Stimulated activated CD8-positive, alpha-beta memory T cell treated with anti-CD3 and anti-CD28 coated beads, Interleukin-15, amount 100 ng/mL, for 24 hours (primary cell): Measurements from ENCODE around the gene TTPAL.
A peak's percentile ranks its signal among the peaks of the same experiment; 100 is the strongest.

ENCODE experiments used
- DNase-seq: peaks from one replicate; pipeline ENCODE4 v3.0.0-alpha.2; 2020; ENCODE audit warnings: low read depth

Gene TTPAL, protein sequence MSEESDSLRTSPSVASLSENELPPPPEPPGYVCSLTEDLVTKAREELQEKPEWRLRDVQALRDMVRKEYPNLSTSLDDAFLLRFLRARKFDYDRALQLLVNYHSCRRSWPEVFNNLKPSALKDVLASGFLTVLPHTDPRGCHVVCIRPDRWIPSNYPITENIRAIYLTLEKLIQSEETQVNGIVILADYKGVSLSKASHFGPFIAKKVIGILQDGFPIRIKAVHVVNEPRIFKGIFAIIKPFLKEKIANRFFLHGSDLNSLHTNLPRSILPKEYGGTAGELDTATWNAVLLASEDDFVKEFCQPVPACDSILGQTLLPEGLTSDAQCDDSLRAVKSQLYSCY

DNA sequence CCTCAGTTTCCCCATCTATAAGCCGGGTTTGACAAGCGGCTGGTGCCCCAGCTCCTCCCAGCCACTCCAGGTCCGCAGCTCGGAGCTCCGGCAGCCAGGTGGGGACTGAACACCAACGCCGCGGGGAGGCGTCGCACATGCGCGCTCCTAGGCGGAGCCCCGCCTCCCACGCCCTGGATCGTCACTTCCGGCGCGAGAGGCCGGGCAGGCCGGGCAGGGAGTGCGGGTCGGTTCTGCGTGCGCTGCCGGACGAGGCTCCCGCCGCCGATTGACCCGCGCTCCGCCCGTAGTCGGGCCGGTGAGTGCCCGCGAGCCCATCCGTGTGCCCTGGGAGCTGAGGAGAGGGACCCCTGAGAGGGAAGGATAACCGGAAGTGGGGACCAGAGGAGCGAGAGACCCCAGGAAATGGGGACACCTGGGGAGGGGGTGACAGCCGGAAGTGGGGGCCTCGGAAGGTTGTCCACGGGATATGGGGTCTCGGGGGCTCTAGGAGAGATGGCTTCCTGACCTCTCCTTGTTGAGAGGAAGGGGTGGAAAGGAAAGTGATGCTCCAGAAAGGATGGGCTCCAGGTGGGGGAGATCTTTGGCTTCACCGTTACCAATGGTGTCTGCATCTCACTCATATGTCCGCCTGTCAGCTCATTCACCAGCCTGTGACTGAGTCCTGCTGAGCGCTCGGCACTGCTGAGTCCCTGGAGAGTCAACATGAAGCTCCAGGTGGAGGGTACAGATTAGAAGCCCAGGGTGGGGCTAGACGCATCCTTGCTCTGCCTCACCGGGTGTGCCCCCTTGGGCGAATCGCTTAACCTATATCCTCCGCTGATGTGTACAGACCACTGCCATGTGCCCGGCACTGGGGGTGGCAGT is at the start of gene TTPAL:
TSS of gene TTPAL (plus strand) at position 181 of the 867 bp plus-strand sequence. CDS start 4,126 bp downstream, outside the sequence.
- DNase-seq: peak; percentile 88

DNA sequence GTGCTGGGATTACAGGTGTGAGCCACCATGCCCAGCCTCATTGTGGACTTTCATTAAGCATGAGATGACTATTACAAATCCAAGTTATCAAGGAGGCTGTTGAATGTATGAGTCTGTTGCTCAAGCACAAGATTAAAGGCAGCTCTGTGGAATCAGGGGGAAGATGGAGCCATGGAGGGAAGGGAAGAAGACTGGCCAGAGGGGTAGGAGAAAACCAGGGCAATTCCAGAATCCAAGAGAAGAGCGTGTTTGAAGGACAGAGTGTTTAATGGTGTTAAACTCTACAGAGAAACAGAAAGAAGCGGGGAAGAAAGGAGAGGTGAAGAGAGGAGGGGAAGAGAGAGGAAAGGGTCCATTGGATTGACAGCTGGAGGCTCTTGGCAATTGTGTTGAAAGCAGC is 49.8 kb upstream of the TTPAL start:
- no peak for DNase-seq

DNA sequence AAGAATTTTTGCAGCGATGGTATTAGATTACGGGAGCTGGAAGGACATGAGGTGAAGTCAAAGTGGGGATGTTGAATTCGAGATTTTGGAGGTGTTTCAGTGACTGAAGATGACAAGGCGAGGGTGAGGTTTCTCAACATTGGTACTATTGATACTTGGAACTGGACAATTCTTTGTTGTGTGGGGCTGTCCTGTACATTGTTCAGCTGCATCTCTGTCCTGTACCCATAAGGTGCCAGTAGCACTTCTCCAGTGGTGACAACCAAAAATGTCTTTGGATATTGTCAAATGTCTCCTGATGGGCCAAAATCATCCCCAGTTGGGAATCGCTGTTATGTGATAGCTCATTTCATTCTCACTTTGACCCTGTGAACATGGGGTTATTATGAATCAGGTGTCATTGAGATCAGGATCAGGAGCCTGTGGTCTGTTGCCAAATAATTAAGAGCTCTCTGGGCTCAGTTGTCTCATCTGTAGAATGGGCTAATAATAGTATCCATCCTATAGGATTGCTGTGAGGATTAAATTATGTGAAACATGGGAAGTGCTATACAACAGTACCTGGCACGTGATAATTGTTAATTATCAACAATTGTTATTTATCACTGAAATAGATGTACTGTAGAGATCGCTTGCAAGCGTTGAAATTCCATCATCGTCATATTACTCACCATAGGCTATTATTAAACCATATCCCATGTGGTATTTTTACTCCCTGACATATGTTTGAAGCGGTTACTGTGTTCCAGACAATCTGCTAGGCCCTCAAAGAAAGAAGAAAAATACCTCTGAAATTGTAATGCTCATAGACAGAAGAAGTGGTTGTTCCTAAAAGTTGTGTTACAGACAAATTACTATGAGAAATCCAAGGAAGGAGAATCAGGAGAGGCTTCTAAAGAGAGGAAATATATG is 48.5 kb upstream of the TTPAL start:
- no peak for DNase-seq

DNA sequence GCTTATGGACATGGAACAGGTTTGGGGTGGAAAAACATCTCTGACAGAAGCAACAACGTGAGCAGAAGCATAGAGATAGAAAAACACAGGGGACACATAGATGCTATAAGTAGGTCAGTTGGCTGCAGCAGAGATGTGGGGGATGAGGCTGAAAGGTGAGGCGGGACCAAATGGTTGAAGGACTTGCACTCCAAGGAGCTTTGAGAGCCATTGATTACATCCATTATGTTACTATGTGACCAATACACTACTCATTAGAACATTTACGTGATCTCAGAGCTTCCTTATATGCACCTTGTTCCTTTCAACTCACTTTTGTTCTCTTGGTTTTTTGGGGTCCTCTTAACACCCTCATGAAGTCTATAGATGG is 47.9 kb upstream of the TTPAL start:
- no peak for DNase-seq

DNA sequence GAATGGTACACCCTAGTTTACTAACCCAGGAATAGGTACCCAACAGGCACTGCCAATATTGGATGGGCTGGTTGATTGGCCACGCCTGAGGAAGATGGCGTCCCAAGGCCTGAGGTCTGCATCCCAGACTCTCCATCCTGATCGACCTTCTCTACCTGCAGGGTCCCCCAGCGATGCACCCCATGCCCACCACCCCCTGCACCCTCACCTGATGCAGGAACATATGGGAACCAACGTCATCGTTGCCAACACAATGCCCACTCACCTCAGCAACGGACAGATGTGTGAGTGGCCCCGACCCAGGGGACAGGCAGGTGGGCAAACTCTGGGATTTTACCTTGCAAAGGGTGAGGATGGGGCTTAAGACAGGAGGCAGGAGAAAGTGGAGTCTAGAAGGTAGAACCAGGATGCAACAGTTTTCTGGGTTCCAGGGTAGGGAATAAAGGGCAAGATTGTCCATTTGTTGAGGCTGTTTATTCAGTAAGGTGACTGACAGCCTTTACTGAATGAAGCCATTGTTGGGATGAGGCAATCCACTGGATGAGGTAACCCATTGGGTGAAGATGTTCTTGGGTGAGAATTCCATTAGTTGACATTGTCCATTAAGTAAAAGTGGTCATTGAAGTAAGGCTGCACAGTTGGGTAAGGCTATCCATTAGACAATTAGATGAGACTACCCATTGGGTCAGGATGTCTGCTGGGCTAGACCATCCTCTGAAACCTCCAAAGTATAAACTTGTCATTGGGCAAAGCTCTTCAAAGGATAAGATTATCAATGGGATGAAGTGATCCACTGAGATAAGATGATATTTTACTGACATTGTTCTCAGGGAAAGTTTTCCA is 47.3 kb upstream of the TTPAL start:
- DNase-seq: no peak

GRCh38 chr20:44429017-44429339 is 46.7 kb upstream of the TTPAL start:
- no peak for DNase-seq

DNA sequence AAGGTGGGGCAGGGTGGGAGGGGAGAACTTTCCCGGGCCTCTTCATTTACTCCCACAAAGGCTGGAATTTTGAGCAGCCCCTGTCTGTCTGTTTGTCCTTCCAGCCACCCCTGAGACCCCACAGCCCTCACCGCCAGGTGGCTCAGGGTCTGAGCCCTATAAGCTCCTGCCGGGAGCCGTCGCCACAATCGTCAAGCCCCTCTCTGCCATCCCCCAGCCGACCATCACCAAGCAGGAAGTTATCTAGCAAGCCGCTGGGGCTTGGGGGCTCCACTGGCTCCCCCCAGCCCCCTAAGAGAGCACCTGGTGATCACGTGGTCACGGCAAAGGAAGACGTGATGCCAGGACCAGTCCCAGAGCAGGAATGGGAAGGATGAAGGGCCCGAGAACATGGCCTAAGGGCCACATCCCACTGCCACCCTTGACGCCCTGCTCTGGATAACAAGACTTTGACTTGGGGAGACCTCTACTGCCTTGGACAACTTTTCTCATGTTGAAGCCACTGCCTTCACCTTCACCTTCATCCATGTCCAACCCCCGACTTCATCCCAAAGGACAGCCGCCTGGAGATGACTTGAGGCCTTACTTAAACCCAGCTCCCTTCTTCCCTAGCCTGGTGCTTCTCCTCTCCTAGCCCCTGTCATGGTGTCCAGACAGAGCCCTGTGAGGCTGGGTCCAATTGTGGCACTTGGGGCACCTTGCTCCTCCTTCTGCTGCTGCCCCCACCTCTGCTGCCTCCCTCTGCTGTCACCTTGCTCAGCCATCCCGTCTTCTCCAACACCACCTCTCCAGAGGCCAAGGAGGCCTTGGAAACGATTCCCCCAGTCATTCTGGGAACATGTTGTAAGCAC is 46.0 kb upstream of the TTPAL start:
- DNase-seq: no peak

DNA sequence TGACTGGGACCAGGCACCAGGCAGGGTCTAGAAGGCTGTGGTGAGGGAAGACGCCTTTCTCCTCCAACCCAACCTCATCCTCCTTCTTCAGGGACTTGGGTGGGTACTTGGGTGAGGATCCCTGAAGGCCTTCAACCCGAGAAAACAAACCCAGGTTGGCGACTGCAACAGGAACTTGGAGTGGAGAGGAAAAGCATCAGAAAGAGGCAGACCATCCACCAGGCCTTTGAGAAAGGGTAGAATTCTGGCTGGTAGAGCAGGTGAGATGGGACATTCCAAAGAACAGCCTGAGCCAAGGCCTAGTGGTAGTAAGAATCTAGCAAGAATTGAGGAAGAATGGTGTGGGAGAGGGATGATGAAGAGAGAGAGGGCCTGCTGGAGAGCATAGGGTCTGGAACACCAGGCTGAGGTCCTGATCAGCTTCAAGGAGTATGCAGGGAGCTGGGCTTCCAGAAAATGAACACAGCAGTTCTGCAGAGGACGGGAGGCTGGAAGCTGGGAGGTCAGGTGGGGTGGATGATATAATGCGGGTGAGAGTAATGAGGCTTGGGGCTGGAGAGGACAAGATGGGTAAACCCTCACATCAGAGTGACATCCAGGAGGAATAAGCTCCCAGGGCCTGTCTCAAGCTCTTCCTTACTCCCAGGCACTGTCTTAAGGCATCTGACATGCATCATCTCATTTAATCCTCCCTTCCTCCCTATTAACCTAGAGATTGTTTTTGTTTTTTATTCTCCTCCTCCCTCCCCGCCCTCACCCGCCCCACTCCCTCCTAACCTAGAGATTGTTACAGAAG is 45.2 kb upstream of the TTPAL start:
- DNase-seq: no peak

- DNase-seq: no peak
Measured at GRCh38 chr20:44431118-44431501, 44.6 kb upstream of the TTPAL start.

- no peak for DNase-seq
Measured at GRCh38 chr20:44431502-44432234, 44.0 kb upstream of the TTPAL start.

DNA sequence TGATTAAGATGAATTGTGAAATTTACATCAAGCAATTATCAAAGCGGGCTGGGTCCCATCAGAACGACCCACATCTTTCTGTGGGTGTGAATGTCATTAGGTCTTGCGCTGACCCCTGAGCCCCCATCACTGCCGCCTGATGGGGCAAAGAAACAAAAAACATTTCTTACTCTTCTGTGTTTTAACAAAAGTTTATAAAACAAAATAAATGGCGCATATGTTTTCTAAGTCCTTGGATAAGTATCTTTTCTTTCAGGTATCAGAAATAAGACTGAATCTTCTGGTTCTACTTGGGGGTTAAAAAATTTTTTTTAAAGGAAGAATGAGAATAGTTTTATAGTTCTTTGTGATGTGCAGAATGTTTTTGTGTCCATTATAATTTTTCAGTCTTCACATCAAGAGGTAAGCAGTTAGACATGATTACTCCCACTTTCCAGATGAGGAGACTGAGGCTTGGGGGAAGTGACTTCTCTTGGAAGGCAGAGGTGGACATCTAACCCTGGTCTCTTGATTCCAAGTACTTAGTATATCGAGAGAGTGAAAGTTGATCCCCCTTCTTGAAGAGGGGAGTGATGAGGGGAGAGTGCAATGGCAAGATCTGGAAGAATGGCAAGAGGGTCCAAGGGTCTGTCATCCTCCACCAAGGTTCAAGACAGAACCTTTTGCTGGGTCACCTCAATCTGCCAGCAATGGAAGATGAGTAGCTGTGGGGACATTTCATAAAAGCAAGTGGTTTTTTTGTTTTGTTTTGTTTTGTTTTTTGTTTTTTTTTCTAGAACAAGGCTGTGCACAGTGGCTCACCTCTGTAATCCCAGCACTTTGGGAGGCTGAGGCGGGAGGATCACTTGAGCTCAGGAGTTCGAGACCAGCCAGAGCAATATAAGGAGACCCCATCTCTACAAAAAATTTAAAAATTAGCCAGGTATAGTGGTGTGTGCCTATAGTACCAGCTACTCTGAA is 42.8 kb upstream of the TTPAL start:
- no peak for DNase-seq

- no peak for DNase-seq
Measured at GRCh38 chr20:44433751-44434538, 41.7 kb upstream of the TTPAL start.

GRCh38 chr20:44435630-44436335 is 39.9 kb upstream of the TTPAL start:
- DNase-seq: no peak

DNA sequence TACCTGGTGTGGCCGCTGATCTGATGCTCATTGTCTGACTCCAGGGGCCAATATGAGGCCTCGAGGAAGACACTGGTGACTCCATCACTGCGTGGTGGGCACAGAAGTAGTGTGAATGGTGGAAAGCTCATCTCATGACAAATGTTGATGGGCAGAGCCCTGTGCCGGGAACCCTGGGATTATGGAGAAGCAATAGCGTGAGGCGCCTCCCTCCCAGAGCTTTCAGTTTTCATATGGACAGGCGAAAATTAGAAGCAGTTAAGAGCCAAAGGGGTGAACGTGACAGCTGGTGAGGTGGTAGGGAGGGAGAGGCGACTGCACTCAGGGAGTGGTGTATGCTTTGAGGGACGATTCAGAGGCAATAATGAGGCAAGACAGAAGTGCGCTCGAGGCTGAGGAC is 39.3 kb upstream of the TTPAL start:
- no peak for DNase-seq

GRCh38 chr20:44437497-44437896 is 38.2 kb upstream of the TTPAL start:
- DNase-seq: no peak

- DNase-seq: no peak
Measured at GRCh38 chr20:44438782-44439181, 36.9 kb upstream of the TTPAL start.
